ENCODE measurements around the gene HOXD8. TPM values are rescaled to one million over a fixed set of nuclear protein-coding genes. Genes with fewer than 3 reads are reported as not detected.

HOXD8 gene
- total and polyA plus RNA-seq, 5 donors, result 0.11 to 0.63 (median 0.38) TPM

GRCh38 chr2:176151442-176152287, 22.2 kb downstream of the HOXD8 start, which contains the start of gene HOXD4:
Gene HOXD4, plus strand, starts transcription at chr2:176151550. Its CDS starts 84 bp downstream, at chr2:176151634.
- no peaks in the 10 kb centered on the region for H3K27me3 ChIP-seq (ENCODE audit: control insufficient read depth, insufficient read depth)
- H3K9me3 ChIP-seq (ENCODE audit: control insufficient read depth, low read length), result no peaks in the 10 kb centered on the region
- DNase-seq (no peak), ATAC-seq (no peak)
- H3K4me3 ChIP-seq (ENCODE audit: low read length), result peak within 1 kb of the TSS; percentile 27
- H3K4me1 ChIP-seq (ENCODE audit: control insufficient read depth, insufficient read depth, low read length), result peaks cover 3% of the 10 kb centered on the region
- 8% methylated on average over 55 of the region's 55 CpGs for WGBS
- H3K27ac ChIP-seq (ENCODE audit: low read length), result no peak within 1 kb of the TSS
- intact Hi-C loops (cut with DNase I), result no loop called here

- Histone ChIP-seq H3K27me3 (ENCODE audit: control insufficient read depth, insufficient read depth) (no peaks in the 10 kb centered on the region), H3K9me3 (ENCODE audit: control insufficient read depth, low read length) (no peaks in the 10 kb centered on the region), H3K4me3 (ENCODE audit: low read length) (peak overlapping the region; percentile 27), H3K4me1 (ENCODE audit: control insufficient read depth, insufficient read depth, low read length) (peaks cover 3% of the 10 kb centered on the region), H3K27ac (ENCODE audit: low read length) (no peak overlapping the region)
- WGBS, result 16% methylated on average over 48 of the region's 48 CpGs
- no peak for DNase-seq
- intact Hi-C loops (cut with DNase I), result no loop called here
- no peak for ATAC-seq
Observed at GRCh38 chr2:176152350-176153181, 23.1 kb downstream of the HOXD8 start.

GRCh38 chr2:176154576-176155252, 25.2 kb downstream of the HOXD8 start:
- Histone ChIP-seq H3K27ac (ENCODE audit: low read length) (no peak overlapping the region), H3K4me3 (ENCODE audit: low read length) (no peak overlapping the region), H3K9me3 (ENCODE audit: control insufficient read depth, low read length) (no peaks in the 10 kb centered on the region), H3K27me3 (ENCODE audit: control insufficient read depth, insufficient read depth) (no peaks in the 10 kb centered on the region), H3K4me1 (ENCODE audit: control insufficient read depth, insufficient read depth, low read length) (peaks cover 6% of the 10 kb centered on the region)
- 24% methylated on average over 11 of the region's 11 CpGs for WGBS
- DNase-seq (no peak), ATAC-seq (no peak)
- intact Hi-C loops (cut with DNase I), result no loop called here

- H3K4me1 ChIP-seq (ENCODE audit: control insufficient read depth, insufficient read depth, low read length), result peaks cover 8% of the 10 kb centered on the region
- H3K4me3 ChIP-seq (ENCODE audit: low read length), result no peak overlapping the region
- no peak for ATAC-seq
- intact Hi-C loops (cut with DNase I), result no loop called here
- WGBS, result 18% methylated on average over 6 of the region's 6 CpGs
- no peak for DNase-seq
- H3K27me3 ChIP-seq (ENCODE audit: control insufficient read depth, insufficient read depth), result no peaks in the 10 kb centered on the region
- no peaks in the 10 kb centered on the region for H3K9me3 ChIP-seq (ENCODE audit: control insufficient read depth, low read length)
- no peak overlapping the region for H3K27ac ChIP-seq (ENCODE audit: low read length)
Observed at GRCh38 chr2:176155356-176156044, 26.0 kb downstream of the HOXD8 start.

GRCh38 chr2:176156301-176156806, 26.8 kb downstream of the HOXD8 start:
- no peaks in the 10 kb centered on the region for H3K9me3 ChIP-seq (ENCODE audit: control insufficient read depth, low read length)
- H3K27me3 ChIP-seq (ENCODE audit: control insufficient read depth, insufficient read depth), result no peaks in the 10 kb centered on the region
- no peak overlapping the region for H3K27ac ChIP-seq (ENCODE audit: low read length)
- ATAC-seq, result no peak
- intact Hi-C loops (cut with DNase I), result no loop called here
- H3K4me3 ChIP-seq (ENCODE audit: low read length), result no peak overlapping the region
- H3K4me1 ChIP-seq (ENCODE audit: control insufficient read depth, insufficient read depth, low read length), result peaks cover 8% of the 10 kb centered on the region
- WGBS, result 23% methylated on average over 8 of the region's 8 CpGs
- DNase-seq, result no peak

GRCh38 chr2:176156807-176157498, 27.4 kb downstream of the HOXD8 start, which contains the start of gene HOXD3:
Gene HOXD3, plus strand, starts transcription at chr2:176157307. Its CDS starts 11,808 bp downstream, at chr2:176169115.
- H3K9me3 ChIP-seq (ENCODE audit: control insufficient read depth, low read length), result no peaks in the 10 kb centered on the region
- intact Hi-C loops (cut with DNase I), result no loop called here
- H3K4me3 ChIP-seq (ENCODE audit: low read length), result peak within 1 kb of the TSS; percentile 1
- no peak within 1 kb of the TSS for H3K27ac ChIP-seq (ENCODE audit: low read length)
- no peak for DNase-seq
- no peaks in the 10 kb centered on the region for H3K27me3 ChIP-seq (ENCODE audit: control insufficient read depth, insufficient read depth)
- 6% methylated on average over 48 of the region's 48 CpGs for WGBS
- ATAC-seq, result no peak
- H3K4me1 ChIP-seq (ENCODE audit: control insufficient read depth, insufficient read depth, low read length), result peaks cover 5% of the 10 kb centered on the region

GRCh38 chr2:176157499-176158185, 28.1 kb downstream of the HOXD8 start:
- Histone ChIP-seq H3K4me3 (ENCODE audit: low read length) (peak overlapping the region; percentile 1), H3K27me3 (ENCODE audit: control insufficient read depth, insufficient read depth) (no peaks in the 10 kb centered on the region), H3K9me3 (ENCODE audit: control insufficient read depth, low read length) (no peaks in the 10 kb centered on the region), H3K27ac (ENCODE audit: low read length) (no peak overlapping the region), H3K4me1 (ENCODE audit: control insufficient read depth, insufficient read depth, low read length) (peaks cover 5% of the 10 kb centered on the region)
- WGBS, result 11% methylated on average over 43 of the region's 43 CpGs
- DNase-seq (no peak), ATAC-seq (no peak)
- intact Hi-C loops (cut with DNase I), result no loop called here

- WGBS, result 12% methylated on average over 22 of the region's 22 CpGs
Observed at GRCh38 chr2:176158186-176158591, 28.7 kb downstream of the HOXD8 start.

GRCh38 chr2:176158855-176159662, 29.6 kb downstream of the HOXD8 start:
- ATAC-seq (no peak), DNase-seq (no peak)

More at GRCh38 chr2:176158186-176158591, 28.7 kb downstream of the HOXD8 start:
- ATAC-seq (no peak), DNase-seq (no peak)
- intact Hi-C loops (cut with DNase I), result no loop called here
- H3K4me3 ChIP-seq (ENCODE audit: low read length), result no peak overlapping the region
- H3K4me1 ChIP-seq (ENCODE audit: control insufficient read depth, insufficient read depth, low read length), result peaks cover 5% of the 10 kb centered on the region
- H3K27ac ChIP-seq (ENCODE audit: low read length), result no peak overlapping the region
- H3K9me3 ChIP-seq (ENCODE audit: control insufficient read depth, low read length), result no peaks in the 10 kb centered on the region
- no peaks in the 10 kb centered on the region for H3K27me3 ChIP-seq (ENCODE audit: control insufficient read depth, insufficient read depth)

More at GRCh38 chr2:176158855-176159662, 29.6 kb downstream of the HOXD8 start:
- no peaks in the 10 kb centered on the region for H3K27me3 ChIP-seq (ENCODE audit: control insufficient read depth, insufficient read depth)
- H3K27ac ChIP-seq (ENCODE audit: low read length), result no peak overlapping the region
- intact Hi-C loops (cut with DNase I), result no loop called here
- H3K9me3 ChIP-seq (ENCODE audit: control insufficient read depth, low read length), result no peaks in the 10 kb centered on the region
- peaks cover 5% of the 10 kb centered on the region for H3K4me1 ChIP-seq (ENCODE audit: control insufficient read depth, insufficient read depth, low read length)
- 14% methylated on average over 39 of the region's 39 CpGs for WGBS
- H3K4me3 ChIP-seq (ENCODE audit: low read length), result no peak overlapping the region
